K562 (cell line): ENCODE data around the gene PRPS1L1. TPM values are rescaled to one million over a fixed set of nuclear protein-coding genes. Genes with fewer than 3 reads are reported as not detected.

Experiments used
- ATAC-seq: fragments of 200-7000 bp; cut with Tn5 transposase; 3 replicates; pipeline ENCODE4 v1.9.1; 2020; ENCODE audit warnings: moderate library complexity
- BruUV-seq: library from RNA; stranded (reverse); fragments of 400-500 nt; replicated peaks from 2 replicates; lab custom pipeline; 2021; lab: Mats Ljungman, UMichigan
- CTCF ChIA-PET: fragments of 300-600 bp; formaldehyde crosslinking; extraction: SDS; loops from one replicate; lab custom pipeline; 2021; ENCODE audit warnings: low intra/inter-chr PET ratio; lab: Yijun Ruan, JAX
- POLR2A ChIA-PET: fragments of 300-600, 350-650 bp; sonication (Branson Sonifier 250); formaldehyde crosslinking; extraction: SDS; loops from one replicate; lab custom pipeline; 2021; ENCODE audit warnings: antibody characterized with exemption, inconsistent platforms; lab: Yijun Ruan, JAX
- DNase-seq, 4 experiments: peaks; one replicate each; pipeline versions ENCODE4 v3.0.0 to v3.0.0-alpha.2; 2011 to 2018; ENCODE audit warnings: low spot score in 3 of 4, mixed read lengths in 3 of 4; ENCODE audit errors: extremely low read depth in 1 of 4
- FAIRE-seq: peaks from 2 replicates; lab custom pipeline; 2011; peaks lifted over from hg19 to GRCh38; lab: Jason Lieb, UNC
- H2AFZ ChIP-seq: 2 replicates; pipeline ENCODE4 v1.6.0; 2011; ENCODE audit warnings: low read depth, low read length, control low read depth, inconsistent platforms
- H3K27ac ChIP-seq: fragments of 200-600 bp; 3 replicates; pipeline ENCODE4 v1.8.0; 2011; ENCODE audit warnings: low read depth, mild to moderate bottlenecking, control low read depth, inconsistent platforms, low read length, moderate library complexity, mixed read lengths; ENCODE audit errors: extremely low read depth
- H3K27me3 ChIP-seq, 2 experiments: fragments of 300-600 bp in 1 of 2; 2 replicates in 1 of 2; 3 replicates in 1 of 2; pipeline versions ENCODE4 v1.6.0 to v1.8.0; 2011; ENCODE audit warnings: inconsistent platforms in 2 of 2, low read length in 2 of 2, mild to moderate bottlenecking in 1 of 2, mixed read lengths in 1 of 2, moderate library complexity in 1 of 2; ENCODE audit not compliant: control insufficient read depth in 2 of 2, insufficient read depth in 2 of 2
- H3K36me3 ChIP-seq: fragments of 300-600 bp; 3 replicates; pipeline ENCODE4 v1.8.0; 2011; ENCODE audit warnings: mild to moderate bottlenecking, low read length, inconsistent platforms; ENCODE audit not compliant: control insufficient read depth, insufficient read depth
- H3K4me1 ChIP-seq, 2 experiments: fragments of 200-600 bp in 1 of 2; replicated peaks in 1 of 2; 2 replicates in 1 of 2; 3 replicates in 1 of 2; pipeline versions ENCODE4 v1.5.1 to v1.8.0; 2011; ENCODE audit warnings: inconsistent platforms in 2 of 2, low read length in 2 of 2, mild to moderate bottlenecking in 1 of 2, mixed read lengths in 1 of 2, moderate library complexity in 1 of 2; ENCODE audit not compliant: control insufficient read depth in 2 of 2, insufficient read depth in 2 of 2
- H3K4me2 ChIP-seq: 2 replicates; pipeline ENCODE4 v1.6.1; 2011; ENCODE audit warnings: low read length, control low read depth, inconsistent platforms, mixed read lengths; ENCODE audit not compliant: insufficient read depth
- H3K4me3 ChIP-seq: fragments of 200-600 bp; sonication (generic), shearing (Covaris generic); 2 replicates; pipeline ENCODE4 v1.5.1; 2016; ENCODE audit warnings: control low read depth, inconsistent platforms
- H3K79me2 ChIP-seq: fragments of 200-600 bp; 3 replicates; pipeline ENCODE4 v1.8.0; 2011; ENCODE audit warnings: low read length, inconsistent platforms; ENCODE audit not compliant: control insufficient read depth, insufficient read depth
- H3K9ac ChIP-seq, 2 experiments: 2 replicates each; pipeline versions ENCODE4 v1.6.0 to v1.6.1; 2011; ENCODE audit warnings: low read depth in 2 of 2, low read length in 2 of 2, control low read depth in 1 of 2, inconsistent platforms in 1 of 2, mild to moderate bottlenecking in 1 of 2, mixed read lengths in 1 of 2; ENCODE audit not compliant: insufficient read depth in 1 of 2
- H3K9me1 ChIP-seq: one replicate; pipeline ENCODE4 v1.6.0; 2011; ENCODE audit warnings: inconsistent platforms, mild to moderate bottlenecking, low read length, moderate library complexity; ENCODE audit not compliant: control insufficient read depth, insufficient read depth
- H3K9me3 ChIP-seq: replicated peaks from 2 replicates; pipeline ENCODE4 v1.5.1; 2011; ENCODE audit warnings: low read depth, low read length, inconsistent platforms; ENCODE audit not compliant: control insufficient read depth, insufficient read depth
- H4K20me1 ChIP-seq: replicated peaks from 2 replicates; pipeline ENCODE4 v1.6.1; 2011; ENCODE audit warnings: low read length, inconsistent platforms, mixed read lengths; ENCODE audit not compliant: control insufficient read depth, insufficient read depth
- ARHGAP35 ChIP-seq: fragments of 450-650 bp; IDR thresholded peaks from 2 replicates; pipeline ENCODE4 v1.6.1; 2018; ENCODE audit not compliant: partially characterized antibody
- BACH1 ChIP-seq: fragments of 200-800 bp; sonication (Bioruptor generic); IDR thresholded peaks from 2 replicates; pipeline ENCODE4 v1.6.1; 2016; ENCODE audit warnings: missing genetic modification characterization, missing compliant biosample characterization
- BRF1 ChIP-seq: IDR thresholded peaks from 3 replicates; pipeline ENCODE4 v1.6.1; 2011; ENCODE audit warnings: borderline replicate concordance, mild to moderate bottlenecking; ENCODE audit not compliant: insufficient read length; ENCODE audit errors: extremely low read depth
- DPF2 ChIP-seq: fragments of 450-650 bp; IDR thresholded peaks from 2 replicates; pipeline ENCODE4 v1.6.1; 2016
- E2F3 ChIP-seq: fragments of 250-450 bp; sonication (Bioruptor Pico); IDR thresholded peaks from 2 replicates; pipeline ENCODE4 v1.4.0; 2020; ENCODE audit warnings: mild to moderate bottlenecking
- EP300 ChIP-seq: IDR thresholded peaks from 2 replicates; pipeline ENCODE4 v1.6.1; 2012; ENCODE audit warnings: low read length, improper control_type of control experiment
- FOXJ2 ChIP-seq: fragments of 200-800 bp; sonication (Bioruptor generic); IDR thresholded peaks from 2 replicates; pipeline ENCODE4 v1.6.1; 2016; ENCODE audit warnings: missing genetic modification characterization, missing compliant biosample characterization
- FOXM1 ChIP-seq, 2 experiments: fragments of 450-650 bp in 1 of 2; sonication (generic) in 1 of 2; formaldehyde crosslinking in 1 of 2; IDR thresholded peaks; 2 replicates each; pipeline versions ENCODE4 v1.6.1 to v1.9.0; 2017 to 2022; ENCODE audit warnings: low read depth in 2 of 2, mild to moderate bottlenecking in 2 of 2, missing genetic modification reagents in 1 of 2, moderate library complexity in 1 of 2
- FOXP1 ChIP-seq: sonication (generic); formaldehyde crosslinking; IDR thresholded peaks from 2 replicates; pipeline ENCODE4 v1.8.0; 2022; ENCODE audit warnings: mild to moderate bottlenecking, missing genetic modification reagents
- OTX1 ChIP-seq: fragments of 450-650 bp; formaldehyde crosslinking; IDR thresholded peaks from 2 replicates; pipeline ENCODE4 v1.4.0; 2022; ENCODE audit warnings: mild to moderate bottlenecking
- POLR3A ChIP-seq: IDR thresholded peaks from 2 replicates; pipeline ENCODE4 v1.6.1; 2011; ENCODE audit warnings: borderline replicate concordance, mild to moderate bottlenecking, moderate library complexity; ENCODE audit not compliant: insufficient read length, insufficient read depth; ENCODE audit errors: extremely low read depth
- TBP ChIP-seq: optimal IDR thresholded peaks from 2 replicates; pipeline ENCODE3; 2011; ENCODE audit warnings: low read depth, low read length, improper control_type of control experiment
- TEAD4 ChIP-seq, 2 experiments: sonication (generic) in 1 of 2; formaldehyde crosslinking in 1 of 2; IDR thresholded peaks; 2 replicates each; pipeline versions ENCODE4 v1.6.1 to v1.8.0; 2012 to 2022; ENCODE audit warnings: borderline replicate concordance in 1 of 2, inconsistent platforms in 1 of 2, low read length in 1 of 2, mild to moderate bottlenecking in 1 of 2, missing genetic modification reagents in 1 of 2
- ZKSCAN1 ChIP-seq: fragments of 150-350 bp; IDR thresholded peaks from 2 replicates; pipeline ENCODE4 v1.6.1; 2016; ENCODE audit warnings: low read depth, low read length
- ZNF224 ChIP-seq: sonication (generic); formaldehyde crosslinking; IDR thresholded peaks from 2 replicates; pipeline ENCODE4 v1.8.0; 2022; ENCODE audit warnings: mild to moderate bottlenecking, missing genetic modification reagents
- ZNF780A ChIP-seq: fragments of 250-450 bp; sonication (Bioruptor Pico); IDR thresholded peaks from 2 replicates; pipeline ENCODE4 v1.5.0; 2021; ENCODE audit warnings: mild to moderate bottlenecking
- in situ Hi-C: fragments of 300-500 bp; cut with MboI; formaldehyde crosslinking; loops from 4 replicates; pipeline ENCODE4 v1.15.0; 2018; ENCODE audit warnings: inconsistent platforms, mixed read lengths
- intact Hi-C: fragments of 100-400 bp; cut with micrococcal nuclease; formaldehyde crosslinking; loops from 2 replicates; pipeline ENCODE4 v1.14.2; 2022
- polyA plus RNA-seq, 8 experiments: library from polyadenylated mRNA; depleted of rRNA in 4 of 8; stranded (reverse) in 5 of 8; unstranded in 3 of 8; fragments of >200 nt; fragmentation: Nextera tagmentation in 2 of 8; fragmentation: Illumina TruSeq in 1 of 8; extraction: Ambion mirVana in 2 of 8; extraction: Trizol in 1 of 8; gene quantifications; 2 replicates each; pipeline versions ENCODE4 v1.2.1 to v1.2.3, GENCODE V29; 2011 to 2014; ENCODE audit warnings: inconsistent platforms in 1 of 8, missing spikeins in 1 of 8
- total RNA-seq, 7 experiments: library from RNA; depleted of rRNA in 6 of 7; stranded (reverse); fragments of >200 nt in 6 of 7; fragmentation: Illumina TruSeq in 2 of 7; extraction: Trizol in 2 of 7; gene quantifications; 2 replicates each; pipeline versions ENCODE4 v1.2.1 to v1.2.3, GENCODE V29; 2011 to 2021; ENCODE audit warnings: low replicate concordance in 1 of 7
- TF ChIP-seq, protein P1 (sequence below): sonication (generic); formaldehyde crosslinking; IDR thresholded peaks from 2 replicates; pipeline ENCODE4 v1.8.1; 2023; ENCODE audit warnings: mild to moderate bottlenecking, missing genetic modification reagents
- TF ChIP-seq, protein P2 (sequence below): fragments of 250-450 bp; sonication (Bioruptor Pico); IDR thresholded peaks from 2 replicates; pipeline ENCODE4 v1.8.0; 2021; ENCODE audit warnings: moderate library complexity, mild to moderate bottlenecking, inconsistent platforms
- TF ChIP-seq, protein P3 (sequence below): fragments of 450-650 bp; IDR thresholded peaks from 2 replicates; pipeline ENCODE4 v1.6.1; 2016; ENCODE audit warnings: borderline replicate concordance
- TF ChIP-seq, protein P4 (sequence below): IDR thresholded peaks from 2 replicates; pipeline ENCODE4 v1.6.1; 2011; ENCODE audit not compliant: insufficient read length; ENCODE audit errors: extremely low read depth

Gene PRPS1L1
- total and polyA plus RNA-seq, 9 of the 15 experiments (the other 6 are each of a cell fraction or from before 2014, with no cell fraction given) = 0.07 to 0.10 (median 0.08) TPM; not detected in 6

DNA sequence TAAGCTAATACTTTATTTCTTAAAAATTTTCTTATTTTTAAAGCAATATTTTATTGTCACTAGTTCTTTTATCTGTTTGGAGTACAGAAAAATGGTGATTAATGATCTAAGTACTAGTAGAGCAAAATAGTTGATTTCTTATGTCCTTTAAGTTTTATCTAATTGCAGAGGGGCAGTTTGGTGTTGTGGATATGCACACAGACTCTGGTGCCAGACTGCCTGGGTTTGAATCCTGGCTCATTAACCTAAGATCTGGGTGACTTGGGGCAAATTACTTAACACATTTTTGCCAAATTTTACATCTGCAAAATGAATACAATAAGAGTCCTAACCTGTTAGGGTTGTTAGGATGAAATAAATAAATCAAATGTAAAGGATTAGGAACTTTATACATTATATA, 10.7 kb upstream of the PRPS1L1 start:
- Histone ChIP-seq H3K4me3 (no peak overlapping the region), H2AFZ (no peak overlapping the region), H3K9ac (no peak overlapping the region), H3K4me1 (no peaks in the 10 kb centered on the region; a peak in 1 of 5 replicates), H3K79me2 (no peaks in the 10 kb centered on the region), H4K20me1 (no peaks in the 10 kb centered on the region), H3K36me3 (no peaks in the 10 kb centered on the region), H3K4me2 (no peak overlapping the region), H3K9me3 (no peaks in the 10 kb centered on the region), H3K27me3 (no peaks in the 10 kb centered on the region; a peak in 1 of 5 replicates), H3K9me1 (no peaks in the 10 kb centered on the region), H3K27ac (no peak overlapping the region)
- no TSS peak for BruUV-seq
- intact Hi-C loops = no loop called here
- DNase-seq = no peak
- in situ Hi-C loops = no loop called here
- POLR2A ChIA-PET = no interaction called here
- CTCF ChIA-PET = no interaction called here
- FAIRE-seq = no peak
- no peak for ATAC-seq
- TF ChIP-seq ZNF224 (CRISPR knock-in tag) (no peak), BRF1 (no peak), FOXM1 (IDR thresholded peaks at IDR 0.05; ENCODE audit: low read depth) (no peak), FOXM1 (CRISPR knock-in tag; IDR thresholded peaks at IDR 0.05; ENCODE audit: low read depth) (no peak), DPF2 (no peak), OTX1 (CRISPR knock-in tag) (no peak), TEAD4 (IDR thresholded peaks at IDR 0.05; ENCODE audit: low read length) (no peak), TEAD4 (CRISPR knock-in tag; IDR thresholded peaks at IDR 0.05; ENCODE audit: borderline replicate concordance) (no peak), POLR3A (peak; percentile 67), E2F3 (CRISPR knock-in tag) (no peak), FOXJ2 (no peak), FOXP1 (CRISPR knock-in tag) (no peak), TBP (peak; percentile 83), EP300 (no peak), BACH1 (no peak), ZKSCAN1 (no peak), ZNF780A (CRISPR knock-in tag) (no peak), ARHGAP35 (no peak)
- TF ChIP-seq, protein P1, sequence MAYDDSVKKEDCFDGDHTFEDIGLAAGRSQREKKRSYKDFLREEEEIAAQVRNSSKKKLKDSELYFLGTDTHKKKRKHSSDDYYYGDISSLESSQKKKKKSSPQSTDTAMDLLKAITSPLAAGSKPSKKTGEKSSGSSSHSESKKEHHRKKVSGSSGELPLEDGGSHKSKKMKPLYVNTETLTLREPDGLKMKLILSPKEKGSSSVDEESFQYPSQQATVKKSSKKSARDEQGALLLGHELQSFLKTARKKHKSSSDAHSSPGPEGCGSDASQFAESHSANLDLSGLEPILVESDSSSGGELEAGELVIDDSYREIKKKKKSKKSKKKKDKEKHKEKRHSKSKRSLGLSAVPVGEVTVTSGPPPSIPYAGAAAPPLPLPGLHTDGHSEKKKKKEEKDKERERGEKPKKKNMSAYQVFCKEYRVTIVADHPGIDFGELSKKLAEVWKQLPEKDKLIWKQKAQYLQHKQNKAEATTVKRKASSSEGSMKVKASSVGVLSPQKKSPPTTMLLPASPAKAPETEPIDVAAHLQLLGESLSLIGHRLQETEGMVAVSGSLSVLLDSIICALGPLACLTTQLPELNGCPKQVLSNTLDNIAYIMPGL (CRISPR knock-in tag) = no peak
- TF ChIP-seq, protein P2, sequence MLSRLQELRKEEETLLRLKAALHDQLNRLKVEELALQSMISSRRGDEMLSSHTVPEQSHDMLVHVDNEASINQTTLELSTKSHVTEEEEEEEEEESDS (CRISPR knock-in tag) = no peak
- TF ChIP-seq, protein P3, sequence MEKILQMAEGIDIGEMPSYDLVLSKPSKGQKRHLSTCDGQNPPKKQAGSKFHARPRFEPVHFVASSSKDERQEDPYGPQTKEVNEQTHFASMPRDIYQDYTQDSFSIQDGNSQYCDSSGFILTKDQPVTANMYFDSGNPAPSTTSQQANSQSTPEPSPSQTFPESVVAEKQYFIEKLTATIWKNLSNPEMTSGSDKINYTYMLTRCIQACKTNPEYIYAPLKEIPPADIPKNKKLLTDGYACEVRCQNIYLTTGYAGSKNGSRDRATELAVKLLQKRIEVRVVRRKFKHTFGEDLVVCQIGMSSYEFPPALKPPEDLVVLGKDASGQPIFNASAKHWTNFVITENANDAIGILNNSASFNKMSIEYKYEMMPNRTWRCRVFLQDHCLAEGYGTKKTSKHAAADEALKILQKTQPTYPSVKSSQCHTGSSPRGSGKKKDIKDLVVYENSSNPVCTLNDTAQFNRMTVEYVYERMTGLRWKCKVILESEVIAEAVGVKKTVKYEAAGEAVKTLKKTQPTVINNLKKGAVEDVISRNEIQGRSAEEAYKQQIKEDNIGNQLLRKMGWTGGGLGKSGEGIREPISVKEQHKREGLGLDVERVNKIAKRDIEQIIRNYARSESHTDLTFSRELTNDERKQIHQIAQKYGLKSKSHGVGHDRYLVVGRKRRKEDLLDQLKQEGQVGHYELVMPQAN = no peak
- TF ChIP-seq, protein P4, sequence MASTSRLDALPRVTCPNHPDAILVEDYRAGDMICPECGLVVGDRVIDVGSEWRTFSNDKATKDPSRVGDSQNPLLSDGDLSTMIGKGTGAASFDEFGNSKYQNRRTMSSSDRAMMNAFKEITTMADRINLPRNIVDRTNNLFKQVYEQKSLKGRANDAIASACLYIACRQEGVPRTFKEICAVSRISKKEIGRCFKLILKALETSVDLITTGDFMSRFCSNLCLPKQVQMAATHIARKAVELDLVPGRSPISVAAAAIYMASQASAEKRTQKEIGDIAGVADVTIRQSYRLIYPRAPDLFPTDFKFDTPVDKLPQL = no peak
